Breast epithelium (tissue), 3 donors: ENCODE results near the gene CUBN.

Source experiments
- CTCF ChIP-seq, 3 donors: fragments of 450-650 bp; IDR thresholded peaks; one replicate each; pipeline ENCODE4 v1.5.1; 2016 to 2017; ENCODE audit warnings: antibody characterized with exemption in 3 of 3, mild to moderate bottlenecking in 3 of 3, moderate library complexity in 3 of 3
- POLR2A ChIP-seq: fragments of 450-650 bp; IDR thresholded peaks from one replicate; pipeline ENCODE4 v1.6.1; 2016; ENCODE audit warnings: antibody characterized with exemption, mild to moderate bottlenecking, moderate library complexity
- POLR2AphosphoS5 ChIP-seq, 3 donors: sonication (generic); formaldehyde crosslinking; IDR thresholded peaks; one replicate each; pipeline ENCODE4 v1.6.1; 2017; ENCODE audit warnings: antibody characterized with exemption in 3 of 3

DNA sequence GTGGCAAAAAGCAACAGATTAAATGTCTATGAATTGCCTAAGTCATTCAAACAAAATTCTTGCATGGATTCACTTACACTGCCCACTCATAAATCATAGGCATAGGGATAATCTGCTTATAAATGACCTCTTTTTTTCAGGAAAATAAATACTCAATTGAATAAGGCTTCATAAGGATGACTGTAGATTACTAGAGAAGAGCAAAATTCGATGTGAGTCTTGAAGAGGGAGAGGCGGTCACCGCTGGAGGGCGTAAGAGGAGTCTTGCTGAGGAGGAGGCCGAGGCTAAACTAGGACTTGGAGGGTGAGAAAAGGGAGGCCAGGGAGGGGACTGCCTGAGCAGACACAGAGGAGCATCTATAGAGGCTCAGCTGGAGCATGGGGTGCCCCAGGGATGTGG is 177.0 kb downstream of the CUBN start:
- TF ChIP-seq CTCF (IDR thresholded peaks at IDR 0.05) (no peak), POLR2AphosphoS5 (IDR thresholded peaks at IDR 0.05) (no peak), POLR2A (no peak)
